Measurements from ENCODE around the gene C1R.
"Not testable (repeated sequence)": the region's sequence is repeated elsewhere in the genome, so short reads cannot be mapped to it uniquely, and the experiment has no call there.

Gene C1R

GRCh38 chr12:7112041-7112440 lies 19.8 kb upstream of the C1R start:
- no peak overlapping the region for H3K4me3 ChIP-seq (ENCODE audit: low read depth, low read length)
- TF ChIP-seq, protein P1, sequence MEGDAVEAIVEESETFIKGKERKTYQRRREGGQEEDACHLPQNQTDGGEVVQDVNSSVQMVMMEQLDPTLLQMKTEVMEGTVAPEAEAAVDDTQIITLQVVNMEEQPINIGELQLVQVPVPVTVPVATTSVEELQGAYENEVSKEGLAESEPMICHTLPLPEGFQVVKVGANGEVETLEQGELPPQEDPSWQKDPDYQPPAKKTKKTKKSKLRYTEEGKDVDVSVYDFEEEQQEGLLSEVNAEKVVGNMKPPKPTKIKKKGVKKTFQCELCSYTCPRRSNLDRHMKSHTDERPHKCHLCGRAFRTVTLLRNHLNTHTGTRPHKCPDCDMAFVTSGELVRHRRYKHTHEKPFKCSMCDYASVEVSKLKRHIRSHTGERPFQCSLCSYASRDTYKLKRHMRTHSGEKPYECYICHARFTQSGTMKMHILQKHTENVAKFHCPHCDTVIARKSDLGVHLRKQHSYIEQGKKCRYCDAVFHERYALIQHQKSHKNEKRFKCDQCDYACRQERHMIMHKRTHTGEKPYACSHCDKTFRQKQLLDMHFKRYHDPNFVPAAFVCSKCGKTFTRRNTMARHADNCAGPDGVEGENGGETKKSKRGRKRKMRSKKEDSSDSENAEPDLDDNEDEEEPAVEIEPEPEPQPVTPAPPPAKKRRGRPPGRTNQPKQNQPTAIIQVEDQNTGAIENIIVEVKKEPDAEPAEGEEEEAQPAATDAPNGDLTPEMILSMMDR (IDR thresholded peaks at IDR 0.05; ENCODE audit: borderline replicate concordance, insufficient read depth, low read depth, low read length) = no peak

- TF ChIP-seq, protein P1 (IDR thresholded peaks at IDR 0.05; ENCODE audit: borderline replicate concordance, insufficient read depth, low read depth, low read length) = no peak
These were observed 18.4 kb upstream of the C1R start for GRCh38 chr12:7110661-7111060.

GRCh38 chr12:7109572-7109920 lies 17.3 kb upstream of the C1R start:
- peak overlapping the region; percentile 78 for H3K4me3 ChIP-seq (ENCODE audit: low read depth, low read length)
- TF ChIP-seq, protein P1 (IDR thresholded peaks at IDR 0.05; ENCODE audit: borderline replicate concordance, insufficient read depth, low read depth, low read length) = no peak

More at GRCh38 chr12:7110661-7111060, 18.4 kb upstream of the C1R start:
- H3K4me3 ChIP-seq (ENCODE audit: low read depth, low read length) = no peak overlapping the region

- H3K4me3 ChIP-seq (ENCODE audit: low read depth, low read length) = peak within 1 kb of the TSS; percentile 78
- TF ChIP-seq, protein P1 (IDR thresholded peaks at IDR 0.05; ENCODE audit: borderline replicate concordance, insufficient read depth, low read depth, low read length) = peak; percentile 96
These were observed 16.7 kb upstream of the C1R start, which contains the start of gene C1RL for GRCh38 chr12:7108796-7109571. C1RL (minus strand) TSS chr12:7109214; CDS start chr12:7109180, 34 bp downstream.

- H3K4me3 ChIP-seq (ENCODE audit: low read depth, low read length) = peak overlapping the region; percentile 78
- TF ChIP-seq, protein P1 (IDR thresholded peaks at IDR 0.05; ENCODE audit: borderline replicate concordance, insufficient read depth, low read depth, low read length) = no peak
These were observed 16.0 kb upstream of the C1R start for GRCh38 chr12:7108003-7108795.

DNA sequence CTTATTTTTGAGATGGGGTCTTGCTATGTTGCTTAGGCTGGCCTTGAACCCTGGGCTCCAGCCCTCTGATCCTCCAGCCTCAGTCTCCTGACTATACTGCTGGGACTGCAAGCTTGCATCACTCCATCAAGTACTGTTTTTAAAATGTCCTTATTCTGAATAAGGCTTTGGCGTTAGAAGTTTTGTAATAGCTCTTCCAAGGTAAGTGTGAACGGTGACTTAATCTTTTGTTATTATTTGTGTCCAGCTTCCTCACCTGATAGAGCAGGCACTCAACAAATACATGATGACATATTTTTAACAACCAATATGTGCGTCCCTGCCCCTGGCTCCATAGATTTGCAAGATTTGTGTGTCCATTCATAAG lies 15.4 kb upstream of the C1R start:
- H3K4me3 ChIP-seq (ENCODE audit: low read depth, low read length) = peak overlapping the region; percentile 78
- TF ChIP-seq, protein P1 (IDR thresholded peaks at IDR 0.05; ENCODE audit: borderline replicate concordance, insufficient read depth, low read depth, low read length) = no peak

DNA sequence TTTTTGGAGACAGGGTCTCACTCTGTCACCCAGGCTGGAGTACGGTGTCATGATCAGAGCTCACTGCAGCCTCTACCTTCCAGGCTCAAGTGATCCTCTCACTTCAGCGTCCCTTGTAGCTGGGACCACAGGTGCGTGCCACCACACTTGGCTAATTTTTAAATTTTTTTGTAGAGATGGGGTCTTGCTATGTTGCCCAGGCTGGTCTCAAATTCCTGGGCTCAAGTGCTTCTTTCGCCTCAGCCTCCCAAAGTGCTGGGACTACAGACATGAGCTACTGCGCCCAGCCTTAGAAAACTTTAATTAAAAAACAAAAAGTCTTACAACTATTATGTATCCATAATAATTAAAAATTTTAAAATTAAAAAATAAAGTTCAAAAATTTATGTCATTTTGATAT lies 14.9 kb upstream of the C1R start:
- H3K4me3 ChIP-seq (ENCODE audit: low read depth, low read length) = not testable (repeated sequence)
